HEK293 (cell line): Measurements from ENCODE around the gene CDKAL1.

ENCODE experiments used
- CTCF ChIA-PET: fragments of 350-600 bp; formaldehyde crosslinking; extraction: SDS; loops from one replicate; lab custom pipeline; 2021; ENCODE audit warnings: antibody characterized with exemption; lab: Yijun Ruan, JAX
- POLR2A ChIA-PET: fragments of 300-600 bp; formaldehyde crosslinking; extraction: SDS; loops from one replicate; lab custom pipeline; 2020; ENCODE audit warnings: antibody characterized with exemption, inconsistent platforms; lab: Yijun Ruan, JAX
- H3K27ac ChIP-seq: fragments of 200-500 bp; sonication (Bioruptor generic); 2 replicates; pipeline ENCODE4 v1.5.1; 2014; ENCODE audit warnings: low read depth, low read length, control low read depth, inconsistent platforms; ENCODE audit errors: extremely low read depth
- H3K36me3 ChIP-seq, 2 experiments: fragments of 200-500 bp in 1 of 2; sonication (Bioruptor generic) in 1 of 2; 1 replicate in 1 of 2; 2 replicates in 1 of 2; pipeline ENCODE4 v1.5.1; 2014 to 2017; ENCODE audit warnings: inconsistent platforms in 2 of 2, low read length in 2 of 2; ENCODE audit not compliant: control insufficient read depth in 2 of 2, insufficient read depth in 1 of 2
- H3K4me1 ChIP-seq: fragments of 200-500 bp; sonication (Bioruptor generic); 2 replicates; pipeline ENCODE4 v1.5.1; 2014; ENCODE audit warnings: mild to moderate bottlenecking, low read length, inconsistent platforms; ENCODE audit not compliant: control insufficient read depth, insufficient read depth
- H3K4me3 ChIP-seq: 2 replicates; pipeline ENCODE4 v1.5.1; 2011; ENCODE audit warnings: low read depth, mild to moderate bottlenecking, control low read depth, low read length, moderate library complexity
- H3K9me3 ChIP-seq: fragments of 200-500 bp; sonication (Bioruptor generic); 2 replicates; pipeline ENCODE4 v1.5.1; 2014; ENCODE audit warnings: low read depth, low read length, inconsistent platforms; ENCODE audit not compliant: control insufficient read depth, insufficient read depth
- KLF10 ChIP-seq: fragments of 450-650 bp; IDR thresholded peaks from 2 replicates; pipeline ENCODE4 v1.5.1; 2018; ENCODE audit warnings: missing biosample characterization, mild to moderate bottlenecking, missing genetic modification characterization
- MYNN ChIP-seq: fragments of 450-650 bp; formaldehyde crosslinking; IDR thresholded peaks from 2 replicates; pipeline ENCODE4 v1.5.1; 2016; ENCODE audit warnings: missing biosample characterization, missing genetic modification characterization, borderline replicate concordance
- PBX3 ChIP-seq: sonication (generic); formaldehyde crosslinking; IDR thresholded peaks from 2 replicates; pipeline ENCODE4 v1.8.1; 2022; ENCODE audit warnings: mild to moderate bottlenecking, moderate library complexity, missing genetic modification reagents
- TRIM28 ChIP-seq: IDR thresholded peaks from 2 replicates; pipeline ENCODE4 v1.6.1; 2011; ENCODE audit warnings: low read length, control low read depth, borderline replicate concordance
- ZBTB11 ChIP-seq: fragments of 450-650 bp; formaldehyde crosslinking; conservative IDR thresholded peaks from 2 replicates; pipeline ENCODE4 v1.5.1; 2016; ENCODE audit warnings: low read depth, missing biosample characterization, missing genetic modification characterization
- ZBTB44 ChIP-seq: fragments of 450-650 bp; IDR thresholded peaks from 2 replicates; pipeline ENCODE4 v1.5.1; 2018; ENCODE audit warnings: missing biosample characterization, mild to moderate bottlenecking, missing genetic modification characterization
- ZBTB49 ChIP-seq: fragments of 450-650 bp; formaldehyde crosslinking; IDR thresholded peaks from 2 replicates; pipeline ENCODE4 v1.5.1; 2016; ENCODE audit warnings: missing biosample characterization, missing genetic modification characterization, low read depth
- ZBTB6 ChIP-seq: fragments of 450-650 bp; formaldehyde crosslinking; IDR thresholded peaks from 2 replicates; pipeline ENCODE4 v1.5.1; 2017; ENCODE audit warnings: missing biosample characterization, missing genetic modification characterization
- ZFHX2 ChIP-seq: fragments of 450-650 bp; formaldehyde crosslinking; conservative IDR thresholded peaks from 2 replicates; pipeline ENCODE4 v1.5.1; 2016; ENCODE audit warnings: missing biosample characterization, missing genetic modification characterization
- ZNF184 ChIP-seq: fragments of 450-650 bp; IDR thresholded peaks from 2 replicates; pipeline ENCODE4 v1.5.1; 2018; ENCODE audit warnings: missing biosample characterization, mild to moderate bottlenecking, missing genetic modification characterization
- ZNF19 ChIP-seq: fragments of 450-650 bp; formaldehyde crosslinking; IDR thresholded peaks from 2 replicates; pipeline ENCODE4; 2016; ENCODE audit warnings: missing biosample characterization, missing genetic modification characterization, low read depth
- ZNF223 ChIP-seq: fragments of 450-650 bp; formaldehyde crosslinking; IDR thresholded peaks from 2 replicates; pipeline ENCODE4 v1.5.1; 2016; ENCODE audit warnings: missing biosample characterization, missing genetic modification characterization
- ZNF248 ChIP-seq: fragments of 450-650 bp; formaldehyde crosslinking; IDR thresholded peaks from 2 replicates; pipeline ENCODE4 v1.5.1; 2017; ENCODE audit warnings: missing biosample characterization, missing genetic modification characterization
- ZNF341 ChIP-seq: fragments of 450-650 bp; formaldehyde crosslinking; IDR thresholded peaks from 2 replicates; pipeline ENCODE4; 2016; ENCODE audit warnings: low read depth, missing biosample characterization, missing genetic modification characterization
- ZNF558 ChIP-seq: fragments of 450-650 bp; formaldehyde crosslinking; IDR thresholded peaks from 2 replicates; pipeline ENCODE4 v1.5.1; 2016; ENCODE audit warnings: missing biosample characterization, missing genetic modification characterization
- ZNF624 ChIP-seq: fragments of 450-650 bp; formaldehyde crosslinking; IDR thresholded peaks from 2 replicates; pipeline ENCODE4 v1.5.1; 2017; ENCODE audit warnings: missing biosample characterization, missing genetic modification characterization
- ZNF707 ChIP-seq: fragments of 450-650 bp; formaldehyde crosslinking; IDR thresholded peaks from 2 replicates; pipeline ENCODE4 v1.5.1; 2016; ENCODE audit warnings: missing biosample characterization, missing genetic modification characterization
- ZNF768 ChIP-seq: fragments of 450-650 bp; formaldehyde crosslinking; IDR thresholded peaks from 2 replicates; pipeline ENCODE4 v1.5.1; 2018; ENCODE audit warnings: missing biosample characterization, mild to moderate bottlenecking, missing genetic modification characterization
- ZNF791 ChIP-seq: fragments of 450-650 bp; formaldehyde crosslinking; IDR thresholded peaks from 2 replicates; pipeline ENCODE4 v1.5.1; 2016; ENCODE audit warnings: missing biosample characterization, missing genetic modification characterization
- TF ChIP-seq, protein P1 (sequence below): fragments of 450-650 bp; formaldehyde crosslinking; IDR thresholded peaks from 2 replicates; pipeline ENCODE4 v1.5.1; 2016; ENCODE audit warnings: missing biosample characterization, missing genetic modification characterization, low read depth

The CDKAL1 gene

GRCh38 chr6:21220271-21220987, 686.2 kb downstream of the CDKAL1 start:
- POLR2A ChIA-PET, result no interaction called here
- TF ChIP-seq ZNF791 (tag by site-specific recombination), result no peak
- no peak for TF ChIP-seq ZBTB49
- no peak for TF ChIP-seq ZNF768 (tag by site-specific recombination)
- TF ChIP-seq ZBTB11 (tag by site-specific recombination), result no peak
- no peak for TF ChIP-seq TRIM28
- no peak for TF ChIP-seq MYNN (tag by site-specific recombination)
- no peak for TF ChIP-seq ZNF707
- TF ChIP-seq, protein P1, sequence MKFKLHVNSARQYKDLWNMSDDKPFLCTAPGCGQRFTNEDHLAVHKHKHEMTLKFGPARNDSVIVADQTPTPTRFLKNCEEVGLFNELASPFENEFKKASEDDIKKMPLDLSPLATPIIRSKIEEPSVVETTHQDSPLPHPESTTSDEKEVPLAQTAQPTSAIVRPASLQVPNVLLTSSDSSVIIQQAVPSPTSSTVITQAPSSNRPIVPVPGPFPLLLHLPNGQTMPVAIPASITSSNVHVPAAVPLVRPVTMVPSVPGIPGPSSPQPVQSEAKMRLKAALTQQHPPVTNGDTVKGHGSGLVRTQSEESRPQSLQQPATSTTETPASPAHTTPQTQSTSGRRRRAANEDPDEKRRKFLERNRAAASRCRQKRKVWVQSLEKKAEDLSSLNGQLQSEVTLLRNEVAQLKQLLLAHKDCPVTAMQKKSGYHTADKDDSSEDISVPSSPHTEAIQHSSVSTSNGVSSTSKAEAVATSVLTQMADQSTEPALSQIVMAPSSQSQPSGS (tag by site-specific recombination), result no peak
- no peak for TF ChIP-seq ZNF184
- TF ChIP-seq ZNF624 (tag by site-specific recombination), result no peak
- TF ChIP-seq ZNF19 (tag by site-specific recombination), result no peak
- no peak for TF ChIP-seq ZNF248 (tag by site-specific recombination)
- H3K4me3 ChIP-seq, result no peak overlapping the region
- no peaks in the 10 kb centered on the region for H3K36me3 ChIP-seq
- H3K27ac ChIP-seq, result no peak overlapping the region
- H3K4me1 ChIP-seq, result no peaks in the 10 kb centered on the region
- no peaks in the 10 kb centered on the region for H3K9me3 ChIP-seq
- CTCF ChIA-PET, result no interaction called here

DNA sequence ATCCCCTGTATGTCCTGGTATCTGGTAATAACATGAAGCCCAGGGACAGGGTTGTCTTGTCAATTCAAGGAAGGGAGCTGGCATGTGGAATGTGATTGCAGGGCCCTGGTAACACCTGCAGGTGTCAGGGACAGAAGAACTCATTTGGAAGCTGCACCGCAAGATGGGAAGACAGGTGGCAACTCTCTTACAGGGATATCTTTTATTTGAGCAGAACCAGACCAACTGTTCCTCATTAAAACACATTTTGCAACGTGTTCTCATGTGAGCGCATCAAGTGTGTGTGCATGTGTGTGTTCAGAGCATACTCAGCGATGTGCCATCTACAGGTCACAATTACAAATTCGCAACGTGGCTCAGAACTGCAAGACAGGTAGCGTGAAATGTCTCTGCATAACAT, 688.4 kb downstream of the CDKAL1 start:
- Histone ChIP-seq H3K36me3 (no peaks in the 10 kb centered on the region), H3K4me1 (no peaks in the 10 kb centered on the region), H3K4me3 (no peak overlapping the region), H3K9me3 (no peaks in the 10 kb centered on the region), H3K27ac (no peak overlapping the region)
- ChIA-PET CTCF (no interaction called here), POLR2A (no interaction called here)
- no peak for TF ChIP-seq ZNF558 (tag by site-specific recombination)
- TF ChIP-seq ZNF341 (tag by site-specific recombination), result no peak
- TF ChIP-seq PBX3, result no peak
- TF ChIP-seq ZBTB11 (tag by site-specific recombination), result no peak
- no peak for TF ChIP-seq ZFHX2 (tag by site-specific recombination)
- TF ChIP-seq KLF10 (tag by site-specific recombination), result no peak
- no peak for TF ChIP-seq ZBTB6 (tag by site-specific recombination)
- TF ChIP-seq ZBTB44 (tag by site-specific recombination), result no peak
- TF ChIP-seq ZNF223 (tag by site-specific recombination), result no peak
